ENCODE results near the gene YTHDC2.

The YTHDC2 gene

GRCh38 chr5:113513384-113514288 is at the start of gene YTHDC2:
Gene YTHDC2 (plus strand): TSS chr5:113513694. CDS start chr5:113513896, 202 bp downstream.
- peak; percentile 82 for DNase-seq

DNA sequence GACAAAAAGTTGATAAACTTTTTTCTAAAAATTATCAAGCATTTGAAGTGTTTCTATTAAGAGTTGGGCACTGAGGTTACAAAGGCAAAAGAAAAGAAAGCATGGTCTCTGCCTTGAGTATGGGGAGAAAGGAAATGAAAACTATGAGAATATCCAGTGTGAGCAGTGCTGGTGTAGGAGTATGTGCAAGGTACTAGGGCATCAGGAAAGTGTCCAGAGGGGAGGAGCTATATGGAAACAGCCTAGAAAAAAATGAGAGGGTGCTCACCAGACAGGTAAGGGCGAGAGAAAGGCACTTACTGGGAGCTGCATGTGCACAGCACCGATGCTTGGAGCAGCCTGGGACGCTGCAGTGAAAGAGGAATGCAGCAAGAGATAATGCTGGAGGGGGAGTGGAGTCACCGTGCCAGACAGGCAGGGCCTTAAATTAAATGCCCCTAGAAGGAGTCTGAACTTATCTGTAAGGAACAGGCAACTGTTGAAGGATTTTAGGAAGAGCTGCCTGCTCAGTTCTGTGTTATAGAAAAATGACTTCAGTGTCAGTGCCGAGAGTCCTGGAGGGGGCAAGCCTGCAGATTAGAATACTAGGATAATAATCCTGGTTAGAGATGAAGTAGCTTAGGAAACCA is 39.3 kb upstream of the YTHDC2 start:
- DNase-seq, result no peak

GRCh38 chr5:113478691-113479090 is 34.8 kb upstream of the YTHDC2 start:
- DNase-seq, result no peak

- no peak for DNase-seq
These were observed 33.3 kb upstream of the YTHDC2 start for GRCh38 chr5:113480243-113480642.

DNA sequence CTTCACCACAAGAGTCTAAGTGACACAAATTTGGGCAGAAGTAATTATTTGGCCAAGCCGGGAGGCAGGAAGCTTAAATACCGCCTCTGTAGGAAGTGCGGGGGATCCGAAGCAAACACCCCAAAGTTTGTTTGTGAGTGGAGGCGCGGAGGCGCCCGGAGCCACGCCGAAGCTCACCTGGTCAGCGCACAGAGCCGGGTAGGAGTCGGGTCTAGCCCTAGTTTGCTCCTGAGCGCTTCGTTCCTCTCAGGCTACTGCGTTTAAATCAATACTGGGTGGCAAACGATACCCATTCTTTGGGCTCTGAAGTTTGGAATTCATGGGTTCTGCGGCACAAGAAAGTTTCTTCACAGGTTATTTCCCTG is 26.1 kb upstream of the YTHDC2 start:
- DNase-seq, result no peak

- DNase-seq, result peak; percentile 6
These were observed 25.5 kb upstream of the YTHDC2 start, which contains the start of gene MCC for GRCh38 chr5:113487781-113488644. Gene MCC (minus strand): TSS chr5:113488453.

DNA sequence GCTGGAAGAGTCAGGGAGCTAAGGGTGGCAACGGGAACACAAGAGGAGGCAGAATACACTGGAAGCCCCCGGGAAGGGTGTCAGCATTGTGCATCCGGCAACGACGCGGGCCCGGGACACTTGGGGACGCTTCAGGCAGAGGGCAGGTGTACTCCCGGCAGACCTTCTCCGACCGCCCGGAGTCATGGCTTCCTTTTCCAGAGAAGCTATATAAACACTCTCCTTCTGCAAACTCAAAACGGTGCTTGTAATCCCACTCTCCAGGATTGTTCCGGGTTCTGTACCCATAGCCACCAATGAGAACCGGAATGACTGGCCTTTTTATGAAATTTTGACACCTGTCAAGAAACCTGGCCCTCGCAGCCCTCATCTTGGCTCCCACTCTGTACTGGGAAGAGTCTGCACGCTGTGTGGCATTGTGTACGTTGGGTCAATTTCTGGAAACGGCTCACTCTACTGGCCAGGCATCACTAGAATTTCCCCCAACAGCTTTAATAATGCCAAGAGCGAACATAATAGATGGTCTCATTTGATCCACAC is 24.8 kb upstream of the YTHDC2 start:
- DNase-seq, result no peak

DNA sequence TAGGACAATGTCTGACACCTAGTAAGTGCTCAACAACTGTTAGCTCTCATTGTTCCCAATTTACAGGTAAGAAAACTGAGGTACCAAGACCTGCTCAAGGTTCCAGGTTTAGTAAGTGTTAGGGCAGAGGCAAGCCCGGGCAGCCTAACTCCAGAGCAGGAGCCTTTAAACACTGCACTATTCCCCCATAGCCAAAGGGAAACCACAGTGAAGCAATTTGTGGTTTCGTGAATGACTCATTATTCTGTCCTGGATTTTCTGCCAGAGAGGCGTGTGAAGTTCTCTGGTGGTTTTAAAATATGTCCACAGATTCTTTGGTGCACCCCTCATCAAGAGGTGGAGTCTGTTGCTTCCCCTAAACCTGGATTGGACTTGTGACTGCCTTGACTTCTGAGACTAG is 24.2 kb upstream of the YTHDC2 start:
- no peak for DNase-seq

DNA sequence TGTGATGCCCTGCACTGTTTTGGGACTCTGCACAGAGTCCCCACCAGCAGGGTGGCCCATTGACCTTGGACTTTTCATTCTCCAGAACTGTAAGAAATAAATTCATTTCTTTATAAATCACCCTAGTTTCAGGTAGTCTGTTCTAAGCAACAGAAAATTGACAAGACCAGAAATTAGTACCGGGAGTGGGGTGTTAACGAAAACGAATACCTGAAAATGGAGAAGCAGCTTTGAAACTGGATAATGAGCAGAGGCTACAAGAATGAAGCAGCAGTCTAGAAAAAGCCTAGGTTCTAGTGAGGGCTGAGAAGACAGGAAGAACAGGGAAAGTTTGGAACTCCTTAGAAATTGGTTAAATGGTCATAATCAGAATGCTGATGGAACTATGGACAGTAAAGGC is 23.2 kb upstream of the YTHDC2 start:
- DNase-seq, result no peak

DNA sequence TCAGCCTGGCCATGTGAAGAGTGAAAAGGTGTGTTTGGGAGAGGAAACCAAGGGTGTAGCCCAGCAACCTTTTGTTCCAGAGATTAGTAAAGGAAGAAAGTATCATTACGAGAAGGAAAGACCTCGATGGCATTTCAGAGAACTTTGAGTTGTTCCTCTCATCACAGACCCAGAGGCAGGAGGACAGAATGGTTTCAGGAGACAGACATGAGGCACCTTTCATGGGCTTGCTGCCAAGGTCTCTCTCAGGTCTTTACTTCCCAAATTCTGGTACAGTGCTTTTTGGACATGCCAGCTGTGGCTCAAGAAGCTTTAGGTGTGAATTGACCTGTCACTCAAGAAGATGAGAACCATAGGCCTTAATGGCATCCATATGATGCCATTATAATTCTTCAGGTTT is 22.5 kb upstream of the YTHDC2 start:
- DNase-seq, result no peak

- DNase-seq, result no peak
These were observed 20.0 kb upstream of the YTHDC2 start for GRCh38 chr5:113493446-113493845.

GRCh38 chr5:113495422-113495841 is 18.1 kb upstream of the YTHDC2 start:
- no peak for DNase-seq

GRCh38 chr5:113502073-113502472 is 11.4 kb upstream of the YTHDC2 start:
- DNase-seq, result no peak

- DNase-seq, result no peak
These were observed 10.3 kb upstream of the YTHDC2 start for GRCh38 chr5:113503146-113503545.

GRCh38 chr5:113505181-113505580 is 8.3 kb upstream of the YTHDC2 start:
- DNase-seq, result no peak

DNA sequence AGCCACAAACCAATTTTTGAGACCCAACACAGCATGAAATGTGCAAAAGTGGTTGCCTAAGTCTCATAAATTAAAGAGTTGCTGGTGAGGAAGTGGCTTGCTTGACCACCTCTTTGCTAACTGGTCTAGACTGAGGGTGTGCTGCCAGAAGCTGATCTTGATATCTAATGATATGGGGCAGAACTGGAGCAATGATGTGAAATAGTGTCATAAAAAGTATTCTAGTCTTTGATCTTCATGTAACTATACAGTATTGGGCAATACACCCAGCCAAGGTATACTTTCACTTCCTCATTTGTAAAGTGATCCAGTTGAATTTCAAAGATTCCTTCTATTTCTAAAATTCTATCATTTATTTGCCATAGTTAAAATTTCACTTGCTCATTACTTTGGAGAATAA is 5.9 kb upstream of the YTHDC2 start:
- no peak for DNase-seq

- no peak for DNase-seq
These were observed 4.7 kb upstream of the YTHDC2 start for GRCh38 chr5:113508756-113509155.

DNA sequence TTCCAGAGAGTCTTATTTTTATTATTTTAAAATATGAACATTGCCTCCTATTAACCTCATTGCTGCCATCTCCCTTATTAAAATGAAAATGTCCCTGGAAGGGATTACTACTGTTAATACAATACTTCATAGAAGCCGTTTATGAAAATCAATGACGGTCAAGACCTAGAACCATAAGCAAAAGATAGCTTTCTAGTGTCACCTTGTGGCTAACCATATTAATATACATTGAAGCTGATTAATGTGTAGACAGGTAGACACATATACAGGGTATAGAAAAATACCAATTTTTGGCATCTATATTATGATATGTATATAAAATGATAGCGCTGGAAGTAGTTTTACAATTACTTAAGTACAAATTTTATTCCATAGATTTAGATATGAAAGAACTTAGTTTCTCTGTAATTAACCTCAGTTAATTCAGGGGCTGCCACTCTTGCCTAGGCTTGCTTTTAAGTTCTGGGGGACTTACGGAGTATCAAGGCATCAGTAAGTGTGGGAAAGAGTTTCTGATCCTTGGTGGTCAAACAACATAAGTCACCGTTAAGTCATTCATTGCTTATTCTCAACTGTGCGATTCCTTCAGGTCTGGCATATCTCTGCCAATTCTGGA is 2.5 kb upstream of the YTHDC2 start:
- DNase-seq, result no peak

GRCh38 chr5:113512341-113512740 is 1.2 kb upstream of the YTHDC2 start:
- DNase-seq, result no peak

GRCh38 chr5:113514289-113514635 is 768 bp downstream of the YTHDC2 start:
- no peak for DNase-seq

DNA sequence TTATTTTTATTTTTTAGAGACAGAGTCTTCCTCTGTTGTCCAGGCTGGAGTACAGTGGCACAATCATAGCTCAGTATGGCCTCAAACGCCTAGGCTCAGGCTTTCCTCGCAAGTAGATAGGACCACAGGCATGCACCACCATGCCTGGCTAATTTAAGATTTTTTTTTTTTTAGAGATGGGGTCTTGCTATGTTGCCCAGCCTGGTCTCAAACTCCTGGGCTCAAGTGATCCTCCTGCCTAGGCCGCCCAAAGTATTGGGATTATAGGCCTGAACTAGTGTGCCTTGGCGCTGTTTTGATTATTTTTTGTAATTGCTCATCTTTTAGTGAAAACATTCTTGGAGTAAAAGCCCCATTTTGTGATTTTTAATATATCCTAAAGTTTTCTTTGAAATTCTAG is 5.4 kb downstream of the YTHDC2 start:
- DNase-seq, result no peak

GRCh38 chr5:113519412-113519811 is 5.9 kb downstream of the YTHDC2 start:
- DNase-seq, result no peak

DNA sequence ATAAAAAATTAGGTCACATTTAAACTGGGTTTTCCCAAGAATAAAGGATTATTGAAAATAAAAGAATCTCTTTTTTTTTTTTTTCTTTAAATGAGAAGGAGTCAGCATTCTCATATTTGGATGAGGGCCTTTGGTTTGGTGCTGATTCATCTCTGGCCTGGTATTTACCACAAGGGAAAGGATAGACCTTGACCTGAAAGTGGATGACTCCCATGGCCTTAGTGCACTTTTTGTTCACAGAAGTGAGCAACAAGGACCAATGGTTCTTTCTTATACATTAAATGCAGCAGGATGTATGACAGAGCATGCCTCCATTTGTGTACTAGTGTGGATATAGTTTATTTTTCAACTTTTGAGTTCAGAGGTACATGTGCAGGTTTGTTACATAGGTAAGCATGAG is 6.9 kb downstream of the YTHDC2 start:
- DNase-seq, result no peak
